DND-41 (cell line): ENCODE data around the gene ZG16B.

Source experiments
- ATAC-seq: fragments of 200-7000 bp; cut with Tn5 transposase; 3 replicates; pipeline ENCODE4 v1.9.1; 2021; ENCODE audit warnings: low read depth; ENCODE audit not compliant: insufficient read depth
- DNase-seq: peaks from one replicate; pipeline ENCODE4 v3.0.0-alpha.2; 2020
- H2AFZ ChIP-seq: 2 replicates; pipeline ENCODE4 v1.6.0; 2012; ENCODE audit warnings: low read depth, low read length
- H3K27ac ChIP-seq: 2 replicates; pipeline ENCODE4 v1.5.1; 2012; ENCODE audit warnings: low read length, inconsistent platforms
- H3K27me3 ChIP-seq: fragments of 200-600 bp; sonication (generic); 2 replicates; pipeline ENCODE4 v1.6.0; 2012; ENCODE audit warnings: low read length, mild to moderate bottlenecking, inconsistent platforms; ENCODE audit not compliant: insufficient read depth, poor library complexity
- H3K36me3 ChIP-seq: 2 replicates; pipeline ENCODE4 v1.5.1; 2012; ENCODE audit warnings: low read length, inconsistent platforms; ENCODE audit not compliant: insufficient read depth
- H3K4me1 ChIP-seq: 2 replicates; pipeline ENCODE4 v1.5.1; 2012; ENCODE audit warnings: mild to moderate bottlenecking, low read length; ENCODE audit not compliant: insufficient read depth
- H3K4me2 ChIP-seq: 2 replicates; pipeline ENCODE4 v1.6.0; 2012; ENCODE audit warnings: mild to moderate bottlenecking, moderate library complexity, low read length, inconsistent platforms; ENCODE audit not compliant: insufficient read depth
- H3K4me3 ChIP-seq, 2 experiments: fragments of 200-600 bp in 1 of 2; shearing (Covaris generic) in 1 of 2; 2 replicates each; pipeline ENCODE4 v1.5.1; 2012 to 2016; ENCODE audit warnings: inconsistent platforms in 2 of 2, low read length in 2 of 2, mild to moderate bottlenecking in 2 of 2, low read depth in 1 of 2, moderate library complexity in 1 of 2
- H3K79me2 ChIP-seq: 2 replicates; pipeline ENCODE4 v1.6.0; 2012; ENCODE audit warnings: low read length, inconsistent platforms; ENCODE audit not compliant: insufficient read depth
- H3K9ac ChIP-seq: 2 replicates; pipeline ENCODE4 v1.6.0; 2012; ENCODE audit warnings: low read depth, mild to moderate bottlenecking, inconsistent platforms, low read length, moderate library complexity
- H3K9me3 ChIP-seq: 2 replicates; pipeline ENCODE4 v1.5.1; 2012; ENCODE audit warnings: low read length, moderate library complexity, mild to moderate bottlenecking, inconsistent platforms; ENCODE audit not compliant: insufficient read depth, severe bottlenecking
- H4K20me1 ChIP-seq: 2 replicates; pipeline ENCODE4 v1.6.0; 2012; ENCODE audit warnings: low read length; ENCODE audit not compliant: insufficient read depth
- EZH2 ChIP-seq: IDR thresholded peaks from 3 replicates; pipeline ENCODE4 v1.6.1; 2012; ENCODE audit warnings: borderline replicate concordance, low read depth, mild to moderate bottlenecking, moderate library complexity, low read length, inconsistent platforms; ENCODE audit not compliant: severe bottlenecking
- TF ChIP-seq, protein P1 (sequence below): IDR thresholded peaks from 2 replicates; pipeline ENCODE4 v1.5.1; 2012; ENCODE audit warnings: borderline replicate concordance, low read length, moderate library complexity, mild to moderate bottlenecking; ENCODE audit not compliant: poor library complexity, severe bottlenecking; ENCODE audit errors: extremely low read depth

Gene ZG16B

GRCh38 chr16:2840914-2841313 is 10.8 kb downstream of the ZG16B start:
- no peak for ATAC-seq
- no peaks in the 10 kb centered on the region for H3K27me3 ChIP-seq
- DNase-seq, result no peak

GRCh38 chr16:2841606-2842339 is 11.7 kb downstream of the ZG16B start:
- Histone ChIP-seq H2AFZ (no peak overlapping the region), H3K4me3 (no peak overlapping the region), H3K9ac (no peak overlapping the region), H3K9me3 (no peaks in the 10 kb centered on the region), H3K4me1 (no peaks in the 10 kb centered on the region), H3K27ac (no peak overlapping the region), H3K79me2 (no peaks in the 10 kb centered on the region), H3K4me2 (no peak overlapping the region), H3K27me3 (no peaks in the 10 kb centered on the region), H4K20me1 (no peaks in the 10 kb centered on the region), H3K36me3 (no peaks in the 10 kb centered on the region)
- ATAC-seq, result no peak
- DNase-seq, result no peak
- TF ChIP-seq, protein P1, sequence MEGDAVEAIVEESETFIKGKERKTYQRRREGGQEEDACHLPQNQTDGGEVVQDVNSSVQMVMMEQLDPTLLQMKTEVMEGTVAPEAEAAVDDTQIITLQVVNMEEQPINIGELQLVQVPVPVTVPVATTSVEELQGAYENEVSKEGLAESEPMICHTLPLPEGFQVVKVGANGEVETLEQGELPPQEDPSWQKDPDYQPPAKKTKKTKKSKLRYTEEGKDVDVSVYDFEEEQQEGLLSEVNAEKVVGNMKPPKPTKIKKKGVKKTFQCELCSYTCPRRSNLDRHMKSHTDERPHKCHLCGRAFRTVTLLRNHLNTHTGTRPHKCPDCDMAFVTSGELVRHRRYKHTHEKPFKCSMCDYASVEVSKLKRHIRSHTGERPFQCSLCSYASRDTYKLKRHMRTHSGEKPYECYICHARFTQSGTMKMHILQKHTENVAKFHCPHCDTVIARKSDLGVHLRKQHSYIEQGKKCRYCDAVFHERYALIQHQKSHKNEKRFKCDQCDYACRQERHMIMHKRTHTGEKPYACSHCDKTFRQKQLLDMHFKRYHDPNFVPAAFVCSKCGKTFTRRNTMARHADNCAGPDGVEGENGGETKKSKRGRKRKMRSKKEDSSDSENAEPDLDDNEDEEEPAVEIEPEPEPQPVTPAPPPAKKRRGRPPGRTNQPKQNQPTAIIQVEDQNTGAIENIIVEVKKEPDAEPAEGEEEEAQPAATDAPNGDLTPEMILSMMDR, result no peak
- no peak for TF ChIP-seq EZH2

More at GRCh38 chr16:2840914-2841313, 10.8 kb downstream of the ZG16B start:
- Histone ChIP-seq H3K9me3 (no peaks in the 10 kb centered on the region), H3K9ac (no peak overlapping the region), H3K27ac (no peak overlapping the region), H3K4me3 (no peak overlapping the region), H3K79me2 (no peaks in the 10 kb centered on the region), H4K20me1 (no peaks in the 10 kb centered on the region), H2AFZ (no peak overlapping the region), H3K36me3 (no peaks in the 10 kb centered on the region), H3K4me1 (no peaks in the 10 kb centered on the region), H3K4me2 (no peak overlapping the region)
- TF ChIP-seq, protein P1, result no peak
- no peak for TF ChIP-seq EZH2

DNA sequence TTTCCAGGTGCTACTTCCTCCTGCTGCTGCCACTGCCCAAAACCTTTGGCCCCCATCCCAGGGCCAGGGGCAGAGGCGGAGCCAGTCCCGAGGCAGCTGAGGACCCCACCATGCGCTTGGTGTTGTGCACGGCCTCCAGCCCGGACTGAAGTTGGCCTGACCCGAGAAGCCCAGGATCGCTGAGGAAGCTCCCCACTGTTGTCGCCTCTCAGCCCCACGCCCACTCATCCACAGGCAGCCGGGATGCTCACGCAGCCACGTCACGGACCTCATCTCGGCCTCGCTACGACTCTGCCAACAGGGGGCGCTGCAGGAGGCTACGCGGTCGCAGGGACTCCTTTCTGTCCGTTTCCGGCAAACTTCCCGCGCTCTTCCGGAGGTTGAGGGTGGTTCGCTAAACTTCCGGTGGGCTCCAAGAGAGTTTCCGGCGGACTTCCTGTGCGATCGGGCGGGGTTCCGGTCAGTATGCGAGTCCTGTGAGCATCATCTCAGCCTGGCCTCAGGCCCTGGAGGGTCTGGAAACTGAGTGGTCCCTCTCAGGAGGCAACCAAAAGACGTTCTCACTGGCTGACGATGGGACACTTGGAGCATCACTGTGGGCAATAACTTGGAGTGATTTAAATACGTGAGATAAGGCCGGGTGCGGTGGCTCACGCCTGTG is 12.4 kb downstream of the ZG16B start:
- H3K9ac ChIP-seq, result no peak overlapping the region
- ATAC-seq (no peak), DNase-seq (peak; percentile 22)
- peaks cover 4% of the 10 kb centered on the region for H3K27me3 ChIP-seq
- no peaks in the 10 kb centered on the region for H3K79me2 ChIP-seq
- H3K9me3 ChIP-seq, result no peaks in the 10 kb centered on the region
- H2AFZ ChIP-seq, result no peak overlapping the region
- no peak for TF ChIP-seq EZH2
- TF ChIP-seq, protein P1, result peak; percentile 68
- no peak overlapping the region for H3K4me3 ChIP-seq
- no peak overlapping the region for H3K4me2 ChIP-seq
- no peaks in the 10 kb centered on the region for H4K20me1 ChIP-seq
- no peaks in the 10 kb centered on the region for H3K36me3 ChIP-seq
- H3K27ac ChIP-seq, result no peak overlapping the region
- no peaks in the 10 kb centered on the region for H3K4me1 ChIP-seq
